Measurements from ENCODE around the gene DLL1. TPM values are rescaled to one million over a fixed set of nuclear protein-coding genes. Genes with fewer than 3 reads are reported as not detected.

DLL1 gene
- total and polyA plus RNA-seq, 12 donors = 0.75 to 13.3 (median 7.7) TPM

- intact Hi-C loops (cut with DNase I) = no loop called here
- H3K27me3 ChIP-seq = no peaks in the 10 kb centered on the region
- DNase-seq = no peak
- 62 to 84% (median 72%) methylated on average over 20 to 22 of the region's 22 CpGs for WGBS, 4 donors
- H3K9me3 ChIP-seq (replicated peaks in 1 of 3) = no peaks in the 10 kb centered on the region
- H3K4me1 ChIP-seq (replicated peaks in 1 of 2) = no peaks in the 10 kb centered on the region
- no peak overlapping the region for H3K27ac ChIP-seq
- TF ChIP-seq POLR2A (IDR thresholded peaks at IDR 0.05) (no peak), CTCF (IDR thresholded peaks at IDR 0.05) (no peak)
- H3K36me3 ChIP-seq (replicated peaks in 1 of 2) = no peaks in the 10 kb centered on the region
- no peak overlapping the region for H3K4me3 ChIP-seq
These were observed 28.3 kb downstream of the DLL1 start for GRCh38 chr6:170262489-170263088.

- H3K27ac ChIP-seq = no peak overlapping the region
- H3K4me3 ChIP-seq = no peak overlapping the region
- no peaks in the 10 kb centered on the region for H3K9me3 ChIP-seq (replicated peaks in 1 of 3)
- H3K4me1 ChIP-seq (replicated peaks in 1 of 2) = no peaks in the 10 kb centered on the region
- H3K36me3 ChIP-seq (replicated peaks in 1 of 2) = no peaks in the 10 kb centered on the region
- H3K27me3 ChIP-seq = no peaks in the 10 kb centered on the region
- WGBS, 4 donors = 87 to 94% (median 89%) methylated on average over 19 to 32 of the region's 32 CpGs
- TF ChIP-seq CTCF (IDR thresholded peaks at IDR 0.05) (no peak), POLR2A (IDR thresholded peaks at IDR 0.05) (no peak)
- intact Hi-C loops (cut with DNase I) = no loop called here
- no peak for DNase-seq
These were observed 29.0 kb downstream of the DLL1 start for GRCh38 chr6:170261643-170262488.

GRCh38 chr6:170260686-170261085 is 30.2 kb downstream of the DLL1 start:
- TF ChIP-seq POLR2A (IDR thresholded peaks at IDR 0.05) (no peak), CTCF (IDR thresholded peaks at IDR 0.05) (no peak)
- H3K36me3 ChIP-seq (replicated peaks in 1 of 2) = no peaks in the 10 kb centered on the region
- DNase-seq = no peak
- no peaks in the 10 kb centered on the region for H3K4me1 ChIP-seq (replicated peaks in 1 of 2)
- H3K4me3 ChIP-seq = no peak overlapping the region
- intact Hi-C loops (cut with DNase I) = no loop called here
- H3K27me3 ChIP-seq = no peaks in the 10 kb centered on the region
- WGBS, 4 donors = 70 to 81% (median 76%) methylated on average over 4 to 7 of the region's 7 CpGs
- no peak overlapping the region for H3K27ac ChIP-seq
- no peaks in the 10 kb centered on the region for H3K9me3 ChIP-seq (replicated peaks in 1 of 3)

DNA sequence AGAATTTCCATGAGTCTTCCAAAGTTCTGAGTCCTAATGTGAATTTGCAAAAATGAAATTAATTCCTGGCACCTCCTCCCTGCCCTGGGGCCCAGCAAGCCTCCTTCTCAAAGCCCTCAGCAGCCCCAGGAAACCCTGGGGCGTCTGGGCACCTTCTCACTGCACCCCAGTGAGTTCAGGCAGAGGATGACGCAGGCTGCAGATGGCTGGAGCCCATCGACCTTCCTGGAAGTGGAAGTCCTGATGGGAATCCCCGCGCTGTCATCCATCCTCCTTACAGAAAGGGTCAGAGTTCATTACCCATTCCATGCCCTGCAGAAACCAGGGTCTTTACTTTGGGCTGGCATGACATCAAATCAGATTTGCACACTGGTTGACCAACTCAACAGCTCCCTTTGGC is 31.6 kb downstream of the DLL1 start:
- WGBS, 4 donors = 60 to 80% (median 73%) methylated on average over 1 to 5 of the region's 5 CpGs

More for the DNA sequence above, 31.6 kb downstream of the DLL1 start:
- Histone ChIP-seq H3K4me1 (replicated peaks in 1 of 2) (no peaks in the 10 kb centered on the region), H3K9me3 (replicated peaks in 1 of 3) (no peaks in the 10 kb centered on the region), H3K27ac (no peak overlapping the region), H3K27me3 (no peaks in the 10 kb centered on the region), H3K4me3 (no peak overlapping the region), H3K36me3 (replicated peaks in 1 of 2) (no peaks in the 10 kb centered on the region)
- intact Hi-C loops (cut with DNase I) = no loop called here
- DNase-seq = no peak
- TF ChIP-seq POLR2A (IDR thresholded peaks at IDR 0.05) (no peak), CTCF (IDR thresholded peaks at IDR 0.05) (no peak)
